Subcutaneous abdominal adipose tissue (tissue), 5 donors: ENCODE measurements around the gene TNIK.

Experiments used
- H3K27ac ChIP-seq: one replicate; pipeline ENCODE4 v1.7.0; 2013; ENCODE audit warnings: low read depth, mild to moderate bottlenecking, inconsistent platforms, low read length, moderate library complexity
- H3K27me3 ChIP-seq, 5 donors: one replicate each; pipeline ENCODE4 v1.7.0; 2013; ENCODE audit warnings: low read length in 5 of 5, inconsistent platforms in 1 of 5; ENCODE audit not compliant: control insufficient read depth in 5 of 5, insufficient read depth in 4 of 5
- H3K36me3 ChIP-seq, 5 donors: one replicate each; pipeline ENCODE4 v1.7.0; 2013; ENCODE audit warnings: low read length in 5 of 5; ENCODE audit not compliant: control insufficient read depth in 5 of 5, insufficient read depth in 5 of 5
- H3K4me1 ChIP-seq, 5 donors: one replicate each; pipeline ENCODE4 v1.7.0; 2013; ENCODE audit warnings: low read length in 5 of 5, mild to moderate bottlenecking in 3 of 5, moderate library complexity in 1 of 5; ENCODE audit not compliant: control insufficient read depth in 5 of 5, insufficient read depth in 5 of 5
- H3K4me3 ChIP-seq, 5 donors: one replicate each; pipeline ENCODE4 v1.7.0; 2013; ENCODE audit warnings: low read length in 5 of 5, low read depth in 1 of 5
- H3K9ac ChIP-seq, 5 donors: one replicate each; pipeline ENCODE4 v1.7.0; 2013; ENCODE audit warnings: low read length in 5 of 5, mild to moderate bottlenecking in 4 of 5, moderate library complexity in 3 of 5
- H3K9me3 ChIP-seq, 5 donors: one replicate each; pipeline ENCODE4 v1.7.0; 2013; ENCODE audit warnings: low read length in 5 of 5; ENCODE audit not compliant: control insufficient read depth in 5 of 5
- donor health status: healthy.
- donor health status: healthy.
- donor health status: healthy.
- donor health status: healthy.
- donor health status: healthy.

Gene TNIK

DNA sequence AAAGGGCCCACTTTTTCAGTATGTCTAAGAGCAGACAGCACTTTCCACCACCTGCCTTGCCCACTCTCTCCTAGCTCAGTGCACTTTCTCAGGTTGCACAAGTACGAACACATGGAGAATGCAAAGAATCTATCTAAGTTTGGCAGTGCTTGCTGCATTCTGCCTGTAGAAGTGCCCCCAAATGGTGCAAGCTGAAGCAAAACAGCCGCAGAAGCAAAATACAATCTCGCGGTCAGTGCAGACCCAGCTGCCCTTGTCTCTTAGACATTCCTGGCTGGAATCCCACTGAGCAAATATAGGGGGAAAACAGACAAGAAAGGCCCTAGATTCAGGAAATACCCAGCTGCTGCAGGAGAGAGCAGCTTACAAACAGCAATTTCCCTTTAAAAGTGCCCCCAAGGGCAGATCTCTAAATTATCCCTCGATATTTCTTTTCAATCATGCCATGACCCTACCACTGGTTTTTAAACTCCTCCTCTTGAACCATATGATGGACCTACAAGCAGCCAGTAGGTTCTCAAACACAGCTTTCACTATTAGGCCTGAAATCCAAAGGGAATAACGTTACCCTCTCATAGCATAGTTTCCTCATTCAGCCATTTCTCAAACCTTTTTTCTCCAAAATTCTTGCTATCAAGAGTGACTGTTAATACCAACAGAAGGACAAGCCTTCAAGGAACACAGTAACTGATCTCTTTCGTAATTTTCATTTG lies 67.0 kb downstream of the TNIK start:
- Histone ChIP-seq H3K9ac (no peak overlapping the region), H3K27me3 (no peaks in the 10 kb centered on the region), H3K9me3 (peaks cover 0 to 2% (median 0%) of the 10 kb centered on the region in 5 donors), H3K27ac (no peak overlapping the region), H3K4me3 (no peak overlapping the region), H3K4me1 (no peaks in the 10 kb centered on the region), H3K36me3 (no peaks in the 10 kb centered on the region)

DNA sequence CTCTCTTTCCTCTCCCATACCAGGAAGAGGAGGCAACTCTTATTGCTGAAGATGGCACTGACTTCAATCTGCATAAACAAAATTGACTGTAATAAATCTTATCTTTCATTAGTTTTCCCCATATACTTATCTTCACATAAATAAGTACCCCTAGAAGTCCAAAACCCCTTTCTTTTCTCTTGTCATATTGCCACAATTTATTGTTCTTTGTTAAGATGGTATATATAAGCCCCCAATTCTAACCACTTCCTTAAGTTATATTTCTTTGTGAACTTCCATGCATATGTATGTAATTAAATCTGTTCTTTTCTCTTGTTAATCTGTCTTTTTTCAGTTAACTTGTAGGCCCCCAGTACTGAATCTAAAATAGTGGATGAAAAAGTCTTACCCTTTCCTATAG lies 68.8 kb downstream of the TNIK start:
- Histone ChIP-seq H3K36me3 (no peaks in the 10 kb centered on the region), H3K27me3 (no peaks in the 10 kb centered on the region), H3K4me1 (no peaks in the 10 kb centered on the region), H3K4me3 (no peak overlapping the region), H3K9ac (no peak overlapping the region), H3K9me3 (peaks cover 0 to 2% (median 0%) of the 10 kb centered on the region in 5 donors), H3K27ac (no peak overlapping the region)

DNA sequence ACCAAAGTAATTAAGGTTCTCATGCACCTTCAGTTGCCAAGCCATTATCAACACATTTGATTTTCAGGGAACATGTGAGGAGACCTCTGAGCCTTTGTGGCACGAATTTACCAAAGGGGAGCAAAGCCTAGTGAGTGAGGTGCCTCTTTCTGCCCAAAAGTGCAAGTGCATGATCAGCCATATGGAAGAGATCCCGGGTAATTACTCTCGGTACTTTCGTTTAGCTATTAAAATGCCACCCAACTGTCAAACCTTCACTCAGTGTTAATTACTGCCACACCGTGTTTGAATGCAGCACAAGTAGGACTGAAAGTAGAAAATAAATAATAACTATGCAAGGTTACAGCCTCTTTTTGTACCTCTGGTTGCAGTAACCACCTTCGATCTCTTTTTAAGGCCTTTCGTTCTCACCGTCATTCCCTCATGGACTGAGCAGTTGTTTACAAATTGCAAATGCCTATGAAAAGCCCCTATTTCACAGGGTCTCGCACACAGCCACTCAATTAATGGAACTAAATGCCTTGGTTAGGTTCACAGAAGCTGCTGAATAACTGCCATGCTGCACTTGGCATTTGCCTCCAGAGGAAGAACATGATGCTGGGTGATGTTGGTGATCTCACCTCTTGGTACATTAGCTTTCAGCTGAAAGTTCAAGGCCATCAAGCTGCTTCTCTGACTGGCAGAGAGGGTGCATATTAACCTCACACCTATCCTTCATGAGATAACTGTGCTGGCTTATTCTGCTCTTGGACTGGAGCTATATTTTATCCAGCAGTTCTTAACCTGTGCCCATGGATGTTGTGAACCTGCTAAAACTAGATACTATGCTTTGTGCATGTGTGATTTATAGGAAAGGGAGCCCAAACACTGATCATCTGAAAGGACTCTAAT lies 69.9 kb downstream of the TNIK start:
- Histone ChIP-seq H3K27ac (no peak overlapping the region), H3K9me3 (peaks cover 0 to 2% (median 0%) of the 10 kb centered on the region in 5 donors), H3K36me3 (no peaks in the 10 kb centered on the region), H3K27me3 (no peaks in the 10 kb centered on the region), H3K4me1 (no peaks in the 10 kb centered on the region), H3K4me3 (no peak overlapping the region), H3K9ac (no peak overlapping the region)

DNA sequence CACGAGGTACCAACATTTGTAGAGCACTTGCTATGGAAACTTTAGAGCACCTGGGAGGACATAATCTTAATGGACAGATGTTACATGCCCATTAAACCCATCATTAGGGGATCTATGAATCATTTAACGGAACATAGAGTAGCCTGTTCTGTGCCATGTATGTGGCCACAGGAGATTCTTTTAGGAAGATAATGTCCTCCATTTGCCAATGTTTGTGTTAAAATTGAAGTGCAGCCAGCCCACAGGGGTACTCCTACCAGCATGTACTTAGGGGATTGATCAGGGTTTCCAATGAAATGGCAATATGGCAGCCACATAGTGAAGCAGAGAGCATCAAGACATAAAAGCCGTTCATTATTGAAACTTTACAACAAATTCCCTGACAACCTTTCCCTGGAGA lies 70.7 kb downstream of the TNIK start:
- H3K27me3 ChIP-seq: no peaks in the 10 kb centered on the region
- no peak overlapping the region for H3K27ac ChIP-seq
- H3K4me3 ChIP-seq: no peak overlapping the region
- H3K4me1 ChIP-seq: no peaks in the 10 kb centered on the region
- H3K9me3 ChIP-seq: peaks cover 0 to 2% (median 0%) of the 10 kb centered on the region in 5 donors
- no peak overlapping the region for H3K9ac ChIP-seq
- no peaks in the 10 kb centered on the region for H3K36me3 ChIP-seq

DNA sequence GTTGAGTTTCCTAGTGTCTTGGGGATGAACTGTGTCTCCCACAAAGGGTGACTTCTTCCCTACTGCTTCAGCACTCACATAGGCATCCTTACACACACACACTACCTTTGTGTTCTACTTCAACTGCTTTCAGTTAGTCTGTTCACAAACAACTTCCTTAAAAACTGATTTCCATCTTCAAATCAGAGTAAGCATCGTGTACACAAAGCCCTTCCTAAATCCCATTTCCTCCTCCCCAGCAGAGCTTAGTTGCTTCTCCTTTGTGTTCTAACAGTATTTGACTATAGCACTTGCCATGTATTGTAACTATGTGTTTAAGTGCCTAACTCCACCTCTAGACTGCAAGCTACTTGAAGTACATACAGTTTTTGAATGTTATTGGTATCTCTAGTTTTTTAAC lies 71.7 kb downstream of the TNIK start:
- Histone ChIP-seq H3K9me3 (peaks cover 0 to 2% (median 0%) of the 10 kb centered on the region in 5 donors), H3K27me3 (no peaks in the 10 kb centered on the region), H3K9ac (no peak overlapping the region), H3K36me3 (no peaks in the 10 kb centered on the region), H3K27ac (no peak overlapping the region), H3K4me1 (no peaks in the 10 kb centered on the region), H3K4me3 (no peak overlapping the region)

DNA sequence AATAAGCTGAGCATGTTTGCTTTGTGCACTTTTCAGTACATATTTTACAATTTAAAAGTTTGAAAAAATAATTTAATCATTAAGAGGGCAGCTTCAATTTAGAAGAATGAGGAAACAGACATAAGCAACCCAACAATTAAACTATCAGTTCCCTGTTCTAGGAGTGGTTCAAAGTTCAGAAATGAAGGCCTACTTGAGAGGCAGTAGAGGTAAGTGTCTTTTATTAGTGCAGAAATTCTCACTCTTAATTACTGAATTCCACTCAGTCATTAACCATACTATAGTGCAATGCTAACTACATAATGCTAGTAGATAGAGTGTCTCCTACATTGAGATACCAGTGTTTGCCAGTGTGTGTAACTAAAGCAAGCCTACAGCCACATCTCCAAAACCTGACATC lies 73.1 kb downstream of the TNIK start:
- H3K27me3 ChIP-seq: no peaks in the 10 kb centered on the region
- no peak overlapping the region for H3K4me3 ChIP-seq
- no peak overlapping the region for H3K27ac ChIP-seq
- no peaks in the 10 kb centered on the region for H3K4me1 ChIP-seq
- no peak overlapping the region for H3K9ac ChIP-seq
- peaks cover 0 to 2% (median 0%) of the 10 kb centered on the region in 5 donors for H3K9me3 ChIP-seq
- H3K36me3 ChIP-seq: no peaks in the 10 kb centered on the region

DNA sequence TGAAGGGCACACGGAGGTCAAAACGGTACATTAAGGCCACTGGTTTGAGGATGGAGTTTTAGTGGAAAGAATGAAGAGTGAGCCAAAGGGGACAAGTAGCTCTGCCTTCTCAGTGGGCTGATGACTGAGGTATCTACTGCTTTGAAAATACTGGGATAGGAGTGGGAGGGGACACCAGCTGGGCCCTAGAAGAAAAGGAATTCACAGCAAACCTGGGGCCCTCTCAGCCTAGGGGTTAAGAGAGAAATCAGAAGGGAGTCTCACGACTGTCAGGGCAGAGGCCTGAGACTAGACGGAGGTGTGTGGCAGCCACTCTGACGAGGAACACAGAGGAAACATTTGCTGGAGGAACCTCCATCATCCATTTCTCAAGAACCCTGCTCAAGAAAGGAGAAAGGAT lies 75.1 kb downstream of the TNIK start:
- Histone ChIP-seq H3K27me3 (no peaks in the 10 kb centered on the region), H3K36me3 (no peaks in the 10 kb centered on the region), H3K9ac (no peak overlapping the region), H3K9me3 (no peaks in the 10 kb centered on the region), H3K4me3 (no peak overlapping the region), H3K27ac (no peak overlapping the region), H3K4me1 (no peaks in the 10 kb centered on the region)

DNA sequence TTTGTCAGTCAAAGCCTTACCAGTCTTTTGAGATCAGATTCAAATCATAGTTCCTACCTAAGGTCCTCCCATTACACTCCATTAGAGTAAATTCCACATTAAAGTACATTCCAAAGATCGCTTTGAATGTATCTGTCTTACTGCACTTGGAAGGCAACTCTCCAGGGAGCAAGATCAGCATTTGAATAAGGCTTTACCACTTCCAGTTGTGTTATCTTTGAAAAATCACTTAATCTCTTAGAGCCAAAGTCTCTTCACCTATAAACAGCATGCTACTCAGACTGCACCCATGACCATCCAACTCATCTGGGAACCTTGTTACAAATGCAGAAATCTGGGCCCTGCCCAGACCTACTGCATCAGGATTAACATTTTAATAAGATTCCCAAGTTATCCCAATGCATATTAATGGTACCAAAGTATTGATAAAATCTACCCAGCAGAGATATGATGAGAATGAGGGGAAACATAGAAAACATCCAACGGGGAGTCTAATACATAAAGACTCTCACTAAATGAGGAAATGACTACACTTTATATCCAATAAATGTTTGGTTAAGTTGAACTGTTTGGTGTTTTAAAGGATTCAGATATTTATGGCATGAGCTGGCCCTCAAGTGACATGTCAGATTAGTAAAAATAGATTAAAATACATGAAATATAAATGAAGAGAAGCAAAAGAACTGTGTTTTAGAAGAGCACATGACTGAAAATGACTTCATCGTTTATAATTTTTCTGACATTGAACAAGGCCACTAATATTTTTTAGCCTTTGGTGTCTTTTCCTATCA lies 75.9 kb downstream of the TNIK start:
- Histone ChIP-seq H3K9ac (no peak overlapping the region), H3K27ac (no peak overlapping the region), H3K27me3 (no peaks in the 10 kb centered on the region), H3K4me3 (no peak overlapping the region), H3K9me3 (no peaks in the 10 kb centered on the region), H3K36me3 (no peaks in the 10 kb centered on the region), H3K4me1 (no peaks in the 10 kb centered on the region)

DNA sequence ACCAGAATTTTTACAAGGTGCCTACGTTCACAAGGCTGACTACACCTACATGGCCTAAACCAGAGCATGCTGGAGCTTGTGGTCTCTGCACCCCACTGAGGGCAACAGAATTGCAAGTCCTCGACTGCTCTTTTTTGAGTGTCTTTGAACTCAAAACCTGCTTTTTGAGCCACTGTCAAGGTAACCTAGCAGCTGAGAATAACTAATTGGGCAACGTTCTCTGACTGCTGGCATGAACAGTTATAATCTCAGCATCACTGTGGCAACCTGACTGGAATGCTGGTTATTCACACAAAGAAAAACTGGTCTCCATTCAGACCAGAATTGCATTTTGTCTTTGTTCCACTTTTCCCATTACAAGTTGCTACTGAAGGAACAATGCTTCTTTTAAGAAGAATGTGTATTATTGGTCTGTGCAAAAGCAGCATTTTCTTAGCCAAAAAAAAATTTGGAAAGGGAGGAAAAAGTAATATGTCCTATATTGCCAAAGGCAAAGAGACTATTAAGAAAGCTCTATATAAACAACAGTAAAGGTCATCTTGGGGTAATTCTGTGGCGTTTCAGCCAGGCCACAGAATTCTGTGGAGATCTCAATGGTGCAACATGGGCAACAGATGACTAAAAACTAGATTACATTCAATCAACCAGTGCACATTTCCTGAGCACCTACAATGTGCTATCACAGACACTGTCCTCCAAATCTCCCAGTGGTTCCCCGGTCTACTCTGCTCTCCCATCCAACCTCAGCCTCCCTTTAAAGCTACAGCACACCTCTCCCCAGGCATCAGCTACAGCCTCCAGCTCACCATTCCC lies 76.8 kb downstream of the TNIK start:
- Histone ChIP-seq H3K27me3 (no peaks in the 10 kb centered on the region), H3K9ac (no peak overlapping the region), H3K4me3 (no peak overlapping the region), H3K36me3 (no peaks in the 10 kb centered on the region), H3K27ac (no peak overlapping the region), H3K9me3 (no peaks in the 10 kb centered on the region), H3K4me1 (no peaks in the 10 kb centered on the region)
